Spleen (tissue), 13 donors: ENCODE measurements around the gene ITPK1. TPM values are rescaled to one million over a fixed set of nuclear protein-coding genes. Genes with fewer than 3 reads are reported as not detected.
A peak's percentile ranks its signal among the peaks of the same experiment; 100 is the strongest.

ENCODE experiments used
- DNase-seq: peaks from one replicate; pipeline ENCODE4 v3.0.0-alpha.2; 2020
- H3K27ac ChIP-seq, 8 donors: fragments of 200-600 bp; sonication (generic) in 7 of 8; 1 replicate in 4 of 8; 2 replicates in 4 of 8; pipeline versions ENCODE4 v1.5.0 to v1.8.0; 2016 to 2021; ENCODE audit warnings: inconsistent platforms in 4 of 8, mild to moderate bottlenecking in 4 of 8, moderate library complexity in 1 of 8
- H3K27me3 ChIP-seq, 7 donors: fragments of 200-600 bp; sonication (generic) in 6 of 7; replicated peaks in 1 of 7; 1 replicate in 4 of 7; 2 replicates in 3 of 7; pipeline versions ENCODE4 v1.5.0 to v1.8.0; 2016 to 2021; ENCODE audit warnings: inconsistent platforms in 3 of 7, mild to moderate bottlenecking in 1 of 7
- H3K36me3 ChIP-seq, 6 donors: fragments of 200-600 bp; sonication (generic) in 5 of 6; 1 replicate in 4 of 6; 2 replicates in 2 of 6; pipeline versions ENCODE4 v1.5.0 to v1.8.0; 2016 to 2021; ENCODE audit warnings: inconsistent platforms in 2 of 6
- H3K4me1 ChIP-seq, 6 donors: fragments of 200-600 bp; sonication (generic) in 5 of 6; 1 replicate in 3 of 6; 2 replicates in 3 of 6; pipeline versions ENCODE4 v1.5.0 to v1.8.0; 2016 to 2021; ENCODE audit warnings: inconsistent platforms in 3 of 6
- H3K4me3 ChIP-seq, 8 donors: fragments of 200-600 bp; sonication (generic) in 7 of 8; 1 replicate in 4 of 8; 2 replicates in 4 of 8; pipeline versions ENCODE4 v1.5.0 to v1.8.0; 2016 to 2021; ENCODE audit warnings: inconsistent platforms in 4 of 8, mild to moderate bottlenecking in 4 of 8, moderate library complexity in 2 of 8
- H3K9me3 ChIP-seq, 8 donors: fragments of 200-600 bp; sonication (generic) in 7 of 8; 1 replicate in 4 of 8; 2 replicates in 4 of 8; pipeline versions ENCODE4 v1.5.0 to v1.8.0; 2016 to 2021; ENCODE audit warnings: inconsistent platforms in 4 of 8
- POLR2A ChIP-seq, 3 donors: fragments of 450-650 bp; IDR thresholded peaks; one replicate each; pipeline ENCODE4 v1.5.1; 2017; ENCODE audit warnings: antibody characterized with exemption in 3 of 3, mild to moderate bottlenecking in 1 of 3
- POLR2AphosphoS5 ChIP-seq, 3 donors: sonication (generic); formaldehyde crosslinking; IDR thresholded peaks; one replicate each; pipeline ENCODE4 v1.5.1; 2017; ENCODE audit warnings: antibody characterized with exemption in 3 of 3
- WGBS, 5 donors: extraction: QIAGEN DNeasy Blood & Tissue Kit in 3 of 5; methylation state at CpG; one replicate each; pipeline versions ENCODE4 v1.1.5 to v1.1.7; 2013 to 2018; 5-methylcytosine and 5-hydroxymethylcytosine counted together
- intact Hi-C: fragments of 100-400 bp; cut with DNase I; formaldehyde crosslinking; loops from one replicate; pipeline ENCODE4 v1.15.0; 2023; ENCODE audit warnings: low total_unique reads
- long read RNA-seq, 2 donors: transcript quantifications; one replicate each; lab custom pipeline, GENCODE V29; 2026
- polyA plus RNA-seq, 3 donors: library from polyadenylated mRNA; stranded (reverse); fragments of 200-250 nt; gene quantifications; one replicate each; pipeline ENCODE4 v1.2.1, GENCODE V29; 2013
- total RNA-seq, 7 donors: library from RNA; depleted of rRNA in 3 of 7; stranded (reverse); fragments of >200 nt in 3 of 7; fragmentation: NEBNext Ultra II Directional in 4 of 7; extraction: Animal tissue kit (Norgen Biotek cat#: 25700) in 4 of 7; gene quantifications; one replicate each; pipeline versions ENCODE4 v1.1.0 to v1.2.1, GENCODE V29; 2016 to 2021
- TF ChIP-seq, protein P1 (sequence below), 11 experiments: fragments of 200-600 bp in 7 of 11; fragments of 450-650 bp in 4 of 11; sonication (generic) in 4 of 11; IDR thresholded peaks in 8 of 11; conservative IDR thresholded peaks in 3 of 11; 1 replicate in 7 of 11; 2 replicates in 4 of 11; pipeline versions ENCODE4 v1.4.0 to v1.8.0; 2016 to 2021; ENCODE audit warnings: antibody characterized with exemption in 11 of 11, inconsistent platforms in 4 of 11, mild to moderate bottlenecking in 1 of 11
- donor health status: healthy with polysubstance abuse.
- donor health status: DM: no; HTN: no; CAD: no; lungs with moderate emphysema.
- donor health status: DM: no; HTN: no; CAD: no.
- donor health status: Bipolar disorder and iron deficiency.
- donor health status: healthy.
- donor health status: DM: no; HTN: no; CAD: no.
- donor health status: DM: yes; HTN: yes; CAD: no.

The ITPK1 gene
- total RNA-seq (100 to 1,000 TPM in 1 of 7 donors, 10 to 100 TPM in 6; 63.8 to 123 (median 75.6) TPM), polyA plus RNA-seq (10 to 100 TPM; 22.9 to 46.0 (median 23.9) TPM)
- long read RNA-seq, donor 1, full-length matches to known transcripts: 3 of 3 reads
- long read RNA-seq, donor 1, partial matches to known transcripts: 0 of 3 reads
- long read RNA-seq, donor 1, other reads (novel, unspliced or antisense): 0 of 3 reads
- long read RNA-seq, donor 2, full-length matches to known transcripts: 4 of 4 reads
- long read RNA-seq, donor 2, partial matches to known transcripts: 0 of 4 reads
- long read RNA-seq, donor 2, other reads (novel, unspliced or antisense): 0 of 4 reads

DNA sequence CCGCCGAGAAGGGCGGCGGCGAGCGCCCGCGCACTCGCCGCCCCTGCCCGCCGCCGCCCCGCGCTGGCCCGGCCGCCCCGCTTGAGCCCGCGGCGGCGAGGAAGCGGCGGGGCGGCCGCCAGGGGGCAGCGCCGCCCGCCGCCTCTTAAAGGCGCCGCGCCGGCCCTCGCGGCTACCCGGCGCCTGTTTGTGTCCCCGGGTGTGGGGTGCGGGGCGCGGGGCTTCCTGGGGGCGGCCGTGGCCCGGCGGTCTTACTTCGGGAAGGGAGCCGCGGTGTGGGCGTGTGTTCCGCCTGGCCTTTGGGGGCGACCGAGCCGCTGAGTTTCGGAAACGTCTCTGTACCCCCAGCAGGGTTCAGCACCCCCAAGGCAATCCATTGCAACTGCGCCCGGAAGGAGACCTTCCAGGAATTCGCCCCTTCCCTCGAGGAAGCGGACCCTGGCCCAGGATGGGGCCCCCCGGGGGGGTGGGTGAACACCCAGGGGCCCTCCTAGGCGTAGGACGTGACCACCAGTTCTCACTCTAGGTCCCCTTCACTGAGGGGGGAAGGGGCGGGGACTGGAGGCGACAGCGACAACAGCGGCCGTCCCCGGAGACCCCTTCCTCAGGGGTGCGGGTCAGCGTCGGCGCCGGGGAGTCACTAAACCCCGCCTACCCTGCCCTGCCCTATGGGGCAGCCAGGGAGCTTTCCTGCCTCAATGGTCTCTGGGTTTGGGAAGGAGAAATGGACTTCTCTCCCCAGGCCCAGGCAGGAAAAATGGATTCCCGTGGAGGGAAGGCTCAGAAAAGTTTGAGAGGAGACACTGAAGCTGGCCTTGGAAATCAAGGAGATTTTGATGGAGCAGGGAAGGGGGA is at the start of gene ITPK1:
Gene ITPK1, minus strand, starts transcription at position 105 of the 855 bp plus-strand sequence. CDS start 762 bp downstream, outside the sequence.
- 0 to 1% (median 0%) methylated on average over 13 to 77 of the region's 77 CpGs for WGBS, 5 donors
- H3K36me3 ChIP-seq: no peaks in the 10 kb centered on the region
- H3K4me3 ChIP-seq: peak within 1 kb of the TSS; percentile 72 to 99 (median 85)
- H3K27ac ChIP-seq: peak within 1 kb of the TSS; percentile 96 to 99 (median 98)
- DNase-seq: peak; percentile 94
- TF ChIP-seq POLR2A (IDR thresholded peaks at IDR 0.05) (no peak), POLR2AphosphoS5 (IDR thresholded peaks at IDR 0.05) (peak in 2 of 3 donors; percentile 18 to 41)
- TF ChIP-seq, protein P1, sequence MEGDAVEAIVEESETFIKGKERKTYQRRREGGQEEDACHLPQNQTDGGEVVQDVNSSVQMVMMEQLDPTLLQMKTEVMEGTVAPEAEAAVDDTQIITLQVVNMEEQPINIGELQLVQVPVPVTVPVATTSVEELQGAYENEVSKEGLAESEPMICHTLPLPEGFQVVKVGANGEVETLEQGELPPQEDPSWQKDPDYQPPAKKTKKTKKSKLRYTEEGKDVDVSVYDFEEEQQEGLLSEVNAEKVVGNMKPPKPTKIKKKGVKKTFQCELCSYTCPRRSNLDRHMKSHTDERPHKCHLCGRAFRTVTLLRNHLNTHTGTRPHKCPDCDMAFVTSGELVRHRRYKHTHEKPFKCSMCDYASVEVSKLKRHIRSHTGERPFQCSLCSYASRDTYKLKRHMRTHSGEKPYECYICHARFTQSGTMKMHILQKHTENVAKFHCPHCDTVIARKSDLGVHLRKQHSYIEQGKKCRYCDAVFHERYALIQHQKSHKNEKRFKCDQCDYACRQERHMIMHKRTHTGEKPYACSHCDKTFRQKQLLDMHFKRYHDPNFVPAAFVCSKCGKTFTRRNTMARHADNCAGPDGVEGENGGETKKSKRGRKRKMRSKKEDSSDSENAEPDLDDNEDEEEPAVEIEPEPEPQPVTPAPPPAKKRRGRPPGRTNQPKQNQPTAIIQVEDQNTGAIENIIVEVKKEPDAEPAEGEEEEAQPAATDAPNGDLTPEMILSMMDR (IDR thresholded peaks at IDR 0.05 in 8 of 11, conservative IDR thresholded peaks at IDR 0.05 in 3 of 11): peak in 5 of 11 experiments; percentile 21 to 56 (median 53)
- no peaks in the 10 kb centered on the region for H3K27me3 ChIP-seq
- intact Hi-C loops: no loop called here
- no peaks in the 10 kb centered on the region for H3K9me3 ChIP-seq
- H3K4me1 ChIP-seq: peaks cover 24 to 60% (median 46%) of the 10 kb centered on the region in 6 donors

DNA sequence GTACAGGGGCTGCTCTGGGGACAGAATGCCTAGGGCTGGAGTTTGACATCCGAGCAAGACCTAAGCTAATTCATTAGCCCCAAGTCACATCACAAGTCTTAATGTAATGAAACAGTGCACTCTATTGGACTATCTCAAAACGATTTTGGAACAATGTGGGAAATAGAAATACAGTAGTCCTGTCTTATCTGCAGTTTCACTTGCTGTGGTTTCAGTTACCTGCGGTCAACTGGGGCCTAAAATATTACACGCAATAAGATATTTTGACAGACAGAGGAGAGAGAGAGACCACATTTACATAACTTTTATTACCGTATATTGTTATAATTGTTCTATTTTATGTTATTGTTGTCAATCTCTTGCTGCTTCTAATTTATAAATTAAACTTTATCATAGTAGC is 47.8 kb upstream of the ITPK1 start:
- H3K4me1 ChIP-seq: no peaks in the 10 kb centered on the region
- WGBS, 5 donors: 58 to 73% (median 67%) methylated on average over 5 of the region's 5 CpGs
- no peak for TF ChIP-seq POLR2AphosphoS5 (IDR thresholded peaks at IDR 0.05)
- TF ChIP-seq POLR2A (IDR thresholded peaks at IDR 0.05): no peak
- TF ChIP-seq, protein P1 (IDR thresholded peaks at IDR 0.05 in 8 of 11, conservative IDR thresholded peaks at IDR 0.05 in 3 of 11): no peak
- DNase-seq: no peak
- intact Hi-C loops: no loop called here
- no peaks in the 10 kb centered on the region for H3K36me3 ChIP-seq
- no peak overlapping the region for H3K27ac ChIP-seq
- no peaks in the 10 kb centered on the region for H3K27me3 ChIP-seq
- H3K9me3 ChIP-seq: no peaks in the 10 kb centered on the region
- no peak overlapping the region for H3K4me3 ChIP-seq

DNA sequence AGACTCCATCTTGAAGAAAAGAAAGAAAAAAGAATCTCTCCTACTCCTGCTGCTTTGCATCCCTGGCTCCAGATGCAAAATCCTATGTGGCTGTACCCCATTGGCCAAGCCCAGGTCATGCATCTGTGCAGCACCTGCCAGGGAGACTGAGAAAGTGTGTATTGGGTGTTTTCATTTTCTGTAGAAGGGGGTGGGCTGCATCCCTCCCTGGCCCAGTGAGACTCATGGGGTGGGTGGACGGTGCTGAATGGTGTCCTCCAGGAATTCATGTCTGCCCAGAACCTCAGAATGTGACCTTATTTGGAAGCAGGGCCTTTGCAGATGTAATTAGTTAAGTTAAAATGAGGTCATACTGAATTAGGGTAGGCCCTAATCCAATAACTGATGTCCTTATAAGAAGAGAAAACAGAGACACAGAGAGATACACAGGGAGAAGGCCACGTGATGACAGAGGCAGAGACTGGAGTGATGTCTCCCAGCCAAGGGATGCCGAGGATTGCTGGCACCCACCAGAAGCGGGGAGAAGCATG is 45.8 kb upstream of the ITPK1 start:
- 76 to 89% (median 85%) methylated on average over 4 of the region's 4 CpGs for WGBS, 5 donors
- Histone ChIP-seq H3K36me3 (no peaks in the 10 kb centered on the region), H3K27ac (no peak overlapping the region), H3K9me3 (no peaks in the 10 kb centered on the region), H3K27me3 (no peaks in the 10 kb centered on the region), H3K4me1 (no peaks in the 10 kb centered on the region), H3K4me3 (no peak overlapping the region)
- intact Hi-C loops: no loop called here
- no peak for DNase-seq
- TF ChIP-seq, protein P1 (IDR thresholded peaks at IDR 0.05 in 8 of 11, conservative IDR thresholded peaks at IDR 0.05 in 3 of 11): no peak
- no peak for TF ChIP-seq POLR2A (IDR thresholded peaks at IDR 0.05)
- TF ChIP-seq POLR2AphosphoS5 (IDR thresholded peaks at IDR 0.05): no peak
